NCI-H82 (cell line): ENCODE measurements around the gene P3H3.

Source experiments
- DNase-seq: peaks from one replicate; lab custom pipeline; 2025; lab: John Stamatoyannopoulos, UW

Gene P3H3

GRCh38 chr12:6827437-6827911, 733 bp upstream of the P3H3 start:
- DNase-seq: peak; percentile 98

- DNase-seq: peak; percentile 77
Measured at GRCh38 chr12:6828781-6829535, 751 bp downstream of the P3H3 start.

GRCh38 chr12:6829536-6830220, 1.5 kb downstream of the P3H3 start:
- DNase-seq: peak; percentile 77

GRCh38 chr12:6830286-6830890, 2.2 kb downstream of the P3H3 start:
- DNase-seq: no peak

- no peak for DNase-seq
Measured at GRCh38 chr12:6830999-6831398, 2.8 kb downstream of the P3H3 start.

- no peak for DNase-seq
Measured at GRCh38 chr12:6831450-6831995, 3.3 kb downstream of the P3H3 start.

GRCh38 chr12:6832125-6832524, 3.9 kb downstream of the P3H3 start:
- DNase-seq: no peak

GRCh38 chr12:6833189-6833890, 5.1 kb downstream of the P3H3 start:
- DNase-seq: no peak

GRCh38 chr12:6834254-6834653, 6.0 kb downstream of the P3H3 start:
- DNase-seq: no peak

- DNase-seq: peak; percentile 49
Measured at GRCh38 chr12:6834873-6835272, 6.7 kb downstream of the P3H3 start.

GRCh38 chr12:6836851-6837250, 8.6 kb downstream of the P3H3 start:
- DNase-seq: no peak

GRCh38 chr12:6837370-6838060, 9.3 kb downstream of the P3H3 start:
- no peak for DNase-seq

GRCh38 chr12:6838854-6839253, 10.6 kb downstream of the P3H3 start:
- DNase-seq: no peak

GRCh38 chr12:6839482-6840201, 11.4 kb downstream of the P3H3 start:
- peak; percentile 99 for DNase-seq

- DNase-seq: peak; percentile 100
Measured at GRCh38 chr12:6840330-6840729, 12.1 kb downstream of the P3H3 start.

GRCh38 chr12:6840761-6841515, 12.7 kb downstream of the P3H3 start, which contains the start of gene GNB3:
Gene GNB3 (plus strand): TSS chr12:6840925. CDS start chr12:6841288, 363 bp downstream.
- DNase-seq: peak; percentile 80

GRCh38 chr12:6842075-6842474, 13.9 kb downstream of the P3H3 start:
- no peak for DNase-seq

- DNase-seq: peak; percentile 54
Measured at GRCh38 chr12:6843118-6843902, 15.1 kb downstream of the P3H3 start.

GRCh38 chr12:6845395-6845794, 17.2 kb downstream of the P3H3 start:
- DNase-seq: no peak
